ENCODE measurements around the gene KATNB1. TPM values are rescaled to one million over a fixed set of nuclear protein-coding genes. Genes with fewer than 3 reads are reported as not detected.

KATNB1 gene
- total RNA-seq, 4 donors from 2014 or later, result 6.4 to 21.5 (median 11.1) TPM

DNA sequence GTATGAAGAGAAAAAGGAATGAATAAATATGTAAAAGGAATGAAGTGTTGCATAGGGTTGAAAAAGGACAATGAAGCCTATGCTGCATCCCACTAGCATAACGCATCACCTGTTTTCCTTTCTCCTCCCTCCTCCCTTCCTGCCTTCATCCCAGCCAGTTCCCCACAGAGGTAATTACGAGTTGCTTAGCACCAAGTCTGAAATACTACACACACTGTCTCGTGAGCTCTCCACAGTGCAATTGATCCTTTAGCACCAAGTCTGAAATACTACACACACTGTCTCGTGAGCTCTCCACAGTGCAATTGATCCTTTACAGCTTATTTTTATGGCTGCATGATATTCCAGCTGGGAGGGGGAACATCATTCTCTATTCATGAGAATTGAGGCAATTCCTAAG lies 42.0 kb upstream of the KATNB1 start:
- H3K4me3 ChIP-seq, result no peak overlapping the region
- no peaks in the 10 kb centered on the region for H3K9me3 ChIP-seq
- H3K4me1 ChIP-seq, result no peaks in the 10 kb centered on the region
- peaks cover 30% of the 10 kb centered on the region for H3K27me3 ChIP-seq
- no peak for TF ChIP-seq POLR2AphosphoS5 (IDR thresholded peaks at IDR 0.05)
- TF ChIP-seq EP300 (IDR thresholded peaks at IDR 0.05), result no peak
- TF ChIP-seq, protein P1, sequence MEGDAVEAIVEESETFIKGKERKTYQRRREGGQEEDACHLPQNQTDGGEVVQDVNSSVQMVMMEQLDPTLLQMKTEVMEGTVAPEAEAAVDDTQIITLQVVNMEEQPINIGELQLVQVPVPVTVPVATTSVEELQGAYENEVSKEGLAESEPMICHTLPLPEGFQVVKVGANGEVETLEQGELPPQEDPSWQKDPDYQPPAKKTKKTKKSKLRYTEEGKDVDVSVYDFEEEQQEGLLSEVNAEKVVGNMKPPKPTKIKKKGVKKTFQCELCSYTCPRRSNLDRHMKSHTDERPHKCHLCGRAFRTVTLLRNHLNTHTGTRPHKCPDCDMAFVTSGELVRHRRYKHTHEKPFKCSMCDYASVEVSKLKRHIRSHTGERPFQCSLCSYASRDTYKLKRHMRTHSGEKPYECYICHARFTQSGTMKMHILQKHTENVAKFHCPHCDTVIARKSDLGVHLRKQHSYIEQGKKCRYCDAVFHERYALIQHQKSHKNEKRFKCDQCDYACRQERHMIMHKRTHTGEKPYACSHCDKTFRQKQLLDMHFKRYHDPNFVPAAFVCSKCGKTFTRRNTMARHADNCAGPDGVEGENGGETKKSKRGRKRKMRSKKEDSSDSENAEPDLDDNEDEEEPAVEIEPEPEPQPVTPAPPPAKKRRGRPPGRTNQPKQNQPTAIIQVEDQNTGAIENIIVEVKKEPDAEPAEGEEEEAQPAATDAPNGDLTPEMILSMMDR (IDR thresholded peaks at IDR 0.05), result no peak
- TF ChIP-seq POLR2A (IDR thresholded peaks at IDR 0.05), result no peak
- ATAC-seq, result no peak
- H3K36me3 ChIP-seq, result no peaks in the 10 kb centered on the region
- H3K27ac ChIP-seq, result no peak overlapping the region
- 67% methylated on average over 4 of the region's 4 CpGs; no CpG with 5 or more reads in 1 of the 2 donors for WGBS, 2 donors (ENCODE audit: low coverage in 1 of 2)

GRCh38 chr16:57694231-57694724 lies 41.3 kb upstream of the KATNB1 start:
- Histone ChIP-seq H3K4me3 (peak overlapping the region in 1 of 2 donors; percentile 25), H3K27me3 (peaks cover 23% of the 10 kb centered on the region), H3K9me3 (no peaks in the 10 kb centered on the region), H3K4me1 (no peaks in the 10 kb centered on the region), H3K36me3 (no peaks in the 10 kb centered on the region), H3K27ac (no peak overlapping the region)
- TF ChIP-seq POLR2AphosphoS5 (IDR thresholded peaks at IDR 0.05) (no peak), EP300 (IDR thresholded peaks at IDR 0.05) (no peak), POLR2A (IDR thresholded peaks at IDR 0.05) (no peak)
- TF ChIP-seq, protein P1 (IDR thresholded peaks at IDR 0.05), result no peak
- no peak for ATAC-seq
- WGBS, 2 donors (ENCODE audit: low coverage in 1 of 2), result 52 to 63% methylated on average over 8 to 10 of the region's 10 CpGs

DNA sequence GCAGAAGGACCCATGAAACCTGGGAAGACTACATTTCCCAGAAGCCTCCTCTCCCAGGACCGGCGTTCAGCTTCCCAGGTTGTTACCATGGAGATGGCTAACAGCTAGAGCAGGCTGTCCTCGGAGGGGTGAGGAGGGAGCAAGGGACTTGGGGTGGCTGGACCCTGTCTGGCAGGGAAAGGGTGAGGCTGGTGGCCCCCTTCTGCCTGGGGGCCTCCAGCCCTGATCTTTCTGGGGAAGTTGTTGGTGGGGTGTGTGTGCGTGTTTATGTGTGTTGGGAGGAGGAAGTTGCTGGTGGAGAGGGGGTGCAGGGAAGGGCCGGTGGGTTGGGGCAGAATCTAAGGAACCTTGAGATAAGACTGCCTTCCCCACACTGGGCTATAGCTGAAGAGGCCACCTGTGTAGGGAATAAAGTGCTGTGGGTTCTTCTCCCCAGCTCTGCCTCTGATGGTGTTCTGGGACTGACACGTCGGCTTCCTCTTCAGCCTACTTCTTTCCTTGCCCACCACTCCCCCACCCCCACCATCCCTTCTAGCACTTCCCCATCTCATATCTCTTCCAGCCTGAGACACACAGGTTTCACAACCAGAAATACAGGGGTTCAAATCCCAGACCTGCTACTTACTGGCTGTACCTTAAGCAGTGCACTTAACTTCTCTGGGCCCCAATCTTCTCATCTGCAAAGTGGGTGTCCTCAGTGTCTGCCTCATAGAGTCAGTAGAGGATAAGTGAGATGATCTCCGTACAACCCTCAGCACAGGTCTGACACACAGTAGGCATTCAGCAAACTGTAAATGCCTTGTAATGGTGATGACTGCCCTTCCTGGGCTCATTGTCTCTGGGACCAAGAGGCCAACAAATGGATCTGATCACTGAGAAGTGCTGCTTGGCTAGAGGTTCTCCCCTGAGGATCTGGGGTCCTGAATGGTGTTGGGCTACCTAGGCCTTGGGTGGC lies 40.6 kb upstream of the KATNB1 start, which contains the start of gene DRC7:
Gene DRC7, plus strand, starts transcription at position 82 of the 955 bp plus-strand sequence. CDS start 3,144 bp downstream, outside the sequence.
- peak; percentile 48 for ATAC-seq
- WGBS, 2 donors (ENCODE audit: low coverage in 1 of 2), result 0 to 100% methylated on average over 1 to 2 of the region's 8 CpGs
- no peaks in the 10 kb centered on the region for H3K36me3 ChIP-seq
- peaks cover 16% of the 10 kb centered on the region for H3K27me3 ChIP-seq
- no peak within 1 kb of the TSS for H3K27ac ChIP-seq
- H3K9me3 ChIP-seq, result no peaks in the 10 kb centered on the region
- H3K4me1 ChIP-seq, result no peaks in the 10 kb centered on the region
- H3K4me3 ChIP-seq, result peak within 1 kb of the TSS in 1 of 2 donors; percentile 25
- TF ChIP-seq, protein P1 (IDR thresholded peaks at IDR 0.05), result no peak
- TF ChIP-seq EP300 (IDR thresholded peaks at IDR 0.05) (no peak), POLR2AphosphoS5 (IDR thresholded peaks at IDR 0.05) (no peak), POLR2A (IDR thresholded peaks at IDR 0.05) (no peak)

GRCh38 chr16:57695680-57696069 lies 39.9 kb upstream of the KATNB1 start:
- 63% methylated on average over 2 of the region's 5 CpGs; no CpG with 5 or more reads in 1 of the 2 donors for WGBS, 2 donors (ENCODE audit: low coverage in 1 of 2)
- no peak overlapping the region for H3K27ac ChIP-seq
- no peak for TF ChIP-seq EP300 (IDR thresholded peaks at IDR 0.05)
- TF ChIP-seq POLR2A (IDR thresholded peaks at IDR 0.05), result no peak
- TF ChIP-seq, protein P1 (IDR thresholded peaks at IDR 0.05), result no peak
- TF ChIP-seq POLR2AphosphoS5 (IDR thresholded peaks at IDR 0.05), result no peak
- peaks cover 9% of the 10 kb centered on the region for H3K27me3 ChIP-seq
- no peak for ATAC-seq
- H3K36me3 ChIP-seq, result no peaks in the 10 kb centered on the region
- no peaks in the 10 kb centered on the region for H3K9me3 ChIP-seq
- H3K4me1 ChIP-seq, result no peaks in the 10 kb centered on the region
- H3K4me3 ChIP-seq, result no peak overlapping the region
